ENCODE results near the gene GRIK1.
"Not testable (repeated sequence)": the region's sequence is repeated elsewhere in the genome, so short reads cannot be mapped to it uniquely, and the experiment has no call there.

Gene GRIK1

DNA sequence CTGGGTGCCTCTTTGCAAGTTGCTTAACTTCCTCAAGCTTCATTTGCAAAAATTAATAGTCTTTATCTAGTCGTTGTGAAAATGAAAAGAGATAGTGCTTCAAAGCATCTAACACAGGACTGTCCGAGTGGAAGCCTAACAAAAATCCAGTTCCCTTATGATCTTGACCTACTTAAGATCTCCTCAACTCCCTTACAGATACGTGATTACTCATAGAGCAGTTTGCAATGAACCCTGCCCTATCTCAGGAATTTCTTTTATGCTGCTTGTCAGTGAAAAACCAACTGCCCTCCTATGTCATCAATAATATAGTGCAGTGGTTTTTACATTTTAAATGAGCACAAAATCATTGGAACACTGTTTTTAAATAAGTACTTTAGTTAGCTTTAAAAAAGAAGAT is 326.8 kb downstream of the GRIK1 start:
- TF ChIP-seq, protein P1, sequence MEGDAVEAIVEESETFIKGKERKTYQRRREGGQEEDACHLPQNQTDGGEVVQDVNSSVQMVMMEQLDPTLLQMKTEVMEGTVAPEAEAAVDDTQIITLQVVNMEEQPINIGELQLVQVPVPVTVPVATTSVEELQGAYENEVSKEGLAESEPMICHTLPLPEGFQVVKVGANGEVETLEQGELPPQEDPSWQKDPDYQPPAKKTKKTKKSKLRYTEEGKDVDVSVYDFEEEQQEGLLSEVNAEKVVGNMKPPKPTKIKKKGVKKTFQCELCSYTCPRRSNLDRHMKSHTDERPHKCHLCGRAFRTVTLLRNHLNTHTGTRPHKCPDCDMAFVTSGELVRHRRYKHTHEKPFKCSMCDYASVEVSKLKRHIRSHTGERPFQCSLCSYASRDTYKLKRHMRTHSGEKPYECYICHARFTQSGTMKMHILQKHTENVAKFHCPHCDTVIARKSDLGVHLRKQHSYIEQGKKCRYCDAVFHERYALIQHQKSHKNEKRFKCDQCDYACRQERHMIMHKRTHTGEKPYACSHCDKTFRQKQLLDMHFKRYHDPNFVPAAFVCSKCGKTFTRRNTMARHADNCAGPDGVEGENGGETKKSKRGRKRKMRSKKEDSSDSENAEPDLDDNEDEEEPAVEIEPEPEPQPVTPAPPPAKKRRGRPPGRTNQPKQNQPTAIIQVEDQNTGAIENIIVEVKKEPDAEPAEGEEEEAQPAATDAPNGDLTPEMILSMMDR (IDR thresholded peaks at IDR 0.05; ENCODE audit: borderline replicate concordance, control extremely low read depth, extremely low read depth, insufficient read depth, missing control alignments), result no peak
- in situ Hi-C loops (cut with MboI; ENCODE audit: low sequenced_read_pairs, unreplicated experiment), result no loop called here
- DNase-seq (ENCODE audit: low spot score), result no peak

DNA sequence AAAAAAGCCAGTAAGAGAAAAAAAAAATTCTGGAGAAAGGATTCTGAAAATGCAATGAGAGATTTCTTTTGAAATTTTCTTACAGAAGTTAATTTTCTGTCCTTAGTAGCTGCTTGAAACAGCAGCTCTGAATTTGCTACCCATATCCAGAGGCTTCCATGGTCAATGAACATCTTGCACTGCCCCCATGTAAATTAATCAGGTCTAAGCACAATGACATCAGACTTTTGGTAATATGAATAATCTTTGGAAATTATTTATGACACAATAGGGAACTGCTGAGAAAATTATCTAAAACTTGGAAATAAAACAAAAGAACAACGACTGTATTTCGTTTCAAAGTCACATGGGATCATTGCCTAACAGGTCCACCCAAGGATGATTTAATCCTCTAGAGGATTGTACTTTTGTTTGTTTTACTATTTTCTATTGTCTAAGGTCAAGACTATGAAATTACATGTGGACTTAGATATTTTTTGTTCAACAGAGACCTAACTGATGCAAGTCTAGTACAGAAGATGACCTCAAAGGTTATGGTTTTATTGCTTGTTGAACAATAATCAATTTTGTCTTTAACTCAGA is 328.9 kb downstream of the GRIK1 start:
- DNase-seq (ENCODE audit: low spot score), result no peak
- in situ Hi-C loops (cut with MboI; ENCODE audit: low sequenced_read_pairs, unreplicated experiment), result no loop called here
- TF ChIP-seq, protein P1 (IDR thresholded peaks at IDR 0.05; ENCODE audit: borderline replicate concordance, control extremely low read depth, extremely low read depth, insufficient read depth, missing control alignments), result no peak

DNA sequence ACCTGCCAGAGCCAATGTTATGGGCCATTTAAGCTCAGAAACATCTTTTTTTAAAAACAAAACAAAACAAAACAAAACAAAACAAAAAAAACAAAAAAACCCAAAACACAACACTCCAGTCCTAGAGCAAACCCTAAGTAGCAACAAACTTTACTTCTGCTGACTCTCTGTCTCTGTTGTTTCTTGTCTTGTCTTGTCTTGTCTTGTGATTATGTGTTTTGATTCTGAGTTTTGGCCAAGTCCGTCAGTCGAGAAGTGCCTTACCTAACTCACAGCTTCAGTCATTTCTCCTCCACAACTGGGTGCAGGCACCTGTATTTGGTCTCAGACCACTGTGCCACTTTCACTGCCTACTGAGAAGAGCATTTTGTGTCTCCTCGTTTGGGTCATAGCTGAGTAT is 333.2 kb downstream of the GRIK1 start:
- in situ Hi-C loops (cut with MboI; ENCODE audit: low sequenced_read_pairs, unreplicated experiment), result no loop called here
- no peak for DNase-seq (ENCODE audit: low spot score)
- TF ChIP-seq, protein P1 (IDR thresholded peaks at IDR 0.05; ENCODE audit: borderline replicate concordance, control extremely low read depth, extremely low read depth, insufficient read depth, missing control alignments), result no peak

DNA sequence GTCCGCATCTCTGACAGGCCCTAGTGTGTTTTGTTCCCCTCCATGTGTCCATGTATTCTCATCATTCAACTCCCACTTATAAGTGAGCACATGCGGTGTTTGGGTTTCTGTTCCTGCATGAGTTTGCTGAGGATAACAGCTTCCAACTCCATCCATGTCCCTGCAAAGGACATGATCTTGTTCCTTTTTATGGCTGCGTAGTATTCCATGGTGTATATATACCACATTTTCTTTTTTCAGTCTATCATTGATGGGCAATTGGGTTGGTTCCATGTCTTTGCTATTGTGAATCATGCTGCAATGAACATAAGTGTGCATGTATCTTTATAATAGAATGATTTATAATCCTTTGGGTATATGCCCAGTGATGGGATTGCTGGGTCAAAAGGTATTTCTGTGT is 334.6 kb downstream of the GRIK1 start:
- DNase-seq (ENCODE audit: low spot score); in situ Hi-C loops (cut with MboI; ENCODE audit: low sequenced_read_pairs, unreplicated experiment): not testable (repeated sequence)

DNA sequence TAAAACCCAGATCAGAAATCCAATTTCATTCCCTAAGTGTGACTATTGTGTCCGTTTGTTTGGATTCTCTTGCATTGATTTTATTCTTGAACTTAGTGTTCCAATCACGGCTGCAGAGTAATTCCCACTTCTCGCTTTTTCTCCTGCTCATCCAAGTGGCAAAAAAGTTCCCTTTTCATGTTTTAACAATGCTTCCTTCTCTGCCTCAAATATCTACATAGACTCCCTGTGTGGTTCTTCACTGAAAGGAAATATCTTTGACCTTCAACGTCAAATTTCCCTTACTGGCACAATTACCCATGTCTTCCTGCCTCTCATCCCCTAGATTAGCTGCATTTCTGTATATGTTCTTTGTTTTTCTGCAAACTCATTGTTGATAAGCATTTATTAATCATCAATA is 335.7 kb downstream of the GRIK1 start:
- TF ChIP-seq, protein P1 (IDR thresholded peaks at IDR 0.05; ENCODE audit: borderline replicate concordance, control extremely low read depth, extremely low read depth, insufficient read depth, missing control alignments), result no peak
- in situ Hi-C loops (cut with MboI; ENCODE audit: low sequenced_read_pairs, unreplicated experiment), result no loop called here
- no peak for DNase-seq (ENCODE audit: low spot score)

DNA sequence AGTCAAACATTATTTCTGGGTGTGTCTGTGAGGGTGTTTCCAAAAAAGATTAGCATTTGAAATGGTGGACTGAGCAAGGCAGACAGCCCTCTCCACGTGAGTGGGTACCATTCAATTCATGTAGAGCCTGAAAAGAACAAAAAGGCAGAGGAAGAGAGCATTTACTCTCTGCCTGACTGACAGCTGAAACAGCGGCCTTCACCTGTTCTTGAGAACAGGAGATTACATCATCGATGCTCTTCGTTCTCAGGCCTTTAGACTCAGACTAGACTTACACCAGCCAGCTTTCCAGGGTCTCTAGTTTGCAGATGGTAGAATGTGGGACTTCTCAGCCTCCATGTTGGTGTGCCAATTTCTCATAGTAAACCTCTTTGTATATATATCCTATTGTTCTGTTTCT is 338.7 kb downstream of the GRIK1 start:
- DNase-seq (ENCODE audit: low spot score), result no peak
- in situ Hi-C loops (cut with MboI; ENCODE audit: low sequenced_read_pairs, unreplicated experiment), result no loop called here
- TF ChIP-seq, protein P1 (IDR thresholded peaks at IDR 0.05; ENCODE audit: borderline replicate concordance, control extremely low read depth, extremely low read depth, insufficient read depth, missing control alignments), result no peak

DNA sequence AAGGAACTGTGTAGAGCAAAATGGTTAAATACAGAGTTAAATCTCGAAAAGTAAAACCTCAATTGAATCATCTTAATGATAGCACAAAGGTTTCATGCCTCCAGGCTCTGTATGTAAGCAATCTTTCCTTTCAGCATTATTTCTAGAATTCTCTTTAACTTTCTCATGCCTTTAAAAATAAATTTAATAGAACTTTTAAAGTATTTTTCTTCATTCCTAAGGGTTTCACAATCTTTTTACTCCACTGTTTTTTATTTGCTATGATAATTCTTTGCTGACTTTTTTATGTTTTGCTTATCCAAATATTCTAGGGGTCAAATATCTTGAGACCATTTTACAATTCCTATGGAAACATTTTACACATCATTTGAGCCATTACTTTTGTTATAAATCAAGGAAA is 353.1 kb downstream of the GRIK1 start:
- no peak for DNase-seq (ENCODE audit: low spot score)
- TF ChIP-seq, protein P1 (IDR thresholded peaks at IDR 0.05; ENCODE audit: borderline replicate concordance, control extremely low read depth, extremely low read depth, insufficient read depth, missing control alignments), result no peak
- in situ Hi-C loops (cut with MboI; ENCODE audit: low sequenced_read_pairs, unreplicated experiment), result no loop called here

Measured in GM13976 (cell line).